B cell (primary cell): Measurements from ENCODE around the gene TRAFD1. TPM values are rescaled to one million over a fixed set of nuclear protein-coding genes. Genes with fewer than 3 reads are reported as not detected.

Experiments
- ATAC-seq: fragments of 200-7000 bp; cut with Tn5 transposase; one replicate; pipeline ENCODE4 v1.10.0; 2021; ENCODE audit warnings: low read depth, mild to moderate bottlenecking, moderate number of reproducible peaks, moderate library complexity
- CTCF ChIA-PET: fragments of 350-600 bp; sonication (Branson Sonifier 250); formaldehyde crosslinking; loops from one replicate; lab custom pipeline; 2021; ENCODE audit warnings: antibody characterized with exemption, inconsistent platforms; lab: Charles Lee
- POLR2A ChIA-PET: fragments of 350-600 bp; sonication (Branson Sonifier 250); formaldehyde crosslinking; loops from one replicate; lab custom pipeline; 2021; ENCODE audit warnings: antibody characterized with exemption; lab: Charles Lee
- DNase-seq: peaks from one replicate; pipeline ENCODE4 v3.0.0; 2013
- H2AFZ ChIP-seq: 2 replicates; pipeline ENCODE4 v1.6.1; 2012; ENCODE audit warnings: mild to moderate bottlenecking, low read depth, low read length; ENCODE audit not compliant: insufficient read depth, poor library complexity, severe bottlenecking
- H3K27ac ChIP-seq, 2 donors: 1 replicate in 1 of 2; 2 replicates in 1 of 2; pipeline ENCODE4 v1.5.1; 2012 to 2013; ENCODE audit warnings: low read length in 2 of 2, mild to moderate bottlenecking in 2 of 2, moderate library complexity in 1 of 2
- H3K27me3 ChIP-seq, 4 experiments: fragments of 200-600 bp in 1 of 4; sonication (generic) in 1 of 4; replicated peaks in 1 of 4; 1 replicate in 2 of 4; 2 replicates in 2 of 4; pipeline versions ENCODE4 v1.6.1 to v1.7.0; 2013 to 2016; ENCODE audit warnings: low read length in 3 of 4, mild to moderate bottlenecking in 2 of 4, mixed read lengths in 1 of 4, moderate library complexity in 1 of 4; ENCODE audit not compliant: insufficient read depth in 4 of 4, control insufficient read depth in 3 of 4; ENCODE audit errors: control extremely low read depth in 1 of 4
- H3K36me3 ChIP-seq, 2 experiments: replicated peaks in 1 of 2; 1 replicate in 1 of 2; 2 replicates in 1 of 2; pipeline versions ENCODE4 v1.6.1 to v1.7.1; 2013; ENCODE audit warnings: low read length in 1 of 2; ENCODE audit not compliant: insufficient read depth in 2 of 2, control insufficient read depth in 1 of 2; ENCODE audit errors: control extremely low read depth in 1 of 2, extremely low read depth in 1 of 2
- H3K4me1 ChIP-seq, 2 donors: fragments of 200-600 bp in 1 of 2; sonication (generic) in 1 of 2; 1 replicate in 1 of 2; 2 replicates in 1 of 2; pipeline versions ENCODE4 v1.5.1 to v1.6.1; 2013 to 2017; ENCODE audit warnings: low read length in 2 of 2; ENCODE audit not compliant: control insufficient read depth in 2 of 2, insufficient read depth in 2 of 2
- H3K4me2 ChIP-seq: replicated peaks from 2 replicates; pipeline ENCODE3; 2012; ENCODE audit warnings: mild to moderate bottlenecking, low read depth, low read length; ENCODE audit not compliant: poor library complexity, severe bottlenecking
- H3K4me3 ChIP-seq, 5 experiments: fragments of 200-600 bp in 1 of 5; sonication (generic) in 1 of 5; 1 replicate in 3 of 5; 2 replicates in 2 of 5; pipeline versions ENCODE4 v1.5.1 to v1.7.0; 2011 to 2016; ENCODE audit warnings: low read length in 4 of 5, mild to moderate bottlenecking in 4 of 5, low read depth in 2 of 5, control low read depth in 1 of 5, moderate library complexity in 1 of 5; ENCODE audit not compliant: insufficient read depth in 1 of 5; ENCODE audit errors: control extremely low read depth in 1 of 5, extremely low read depth in 1 of 5
- H3K79me2 ChIP-seq: fragments of 200-600 bp; sonication (generic); one replicate; pipeline ENCODE4 v1.6.0; 2016; ENCODE audit warnings: low read length; ENCODE audit not compliant: control insufficient read depth, insufficient read depth
- H3K9ac ChIP-seq: fragments of 200-600 bp; sonication (generic); 2 replicates; pipeline ENCODE4 v1.6.1; 2017; ENCODE audit warnings: mild to moderate bottlenecking, low read length, moderate library complexity
- H3K9me3 ChIP-seq, 3 donors: one replicate each; pipeline versions ENCODE4 v1.6.1 to v1.7.1; 2013; ENCODE audit warnings: low read length in 2 of 3; ENCODE audit not compliant: control insufficient read depth in 2 of 3, insufficient read depth in 1 of 3; ENCODE audit errors: control extremely low read depth in 1 of 3
- H4K20me1 ChIP-seq: 2 replicates; pipeline ENCODE4 v1.6.0; 2012; ENCODE audit warnings: mild to moderate bottlenecking, low read length; ENCODE audit not compliant: insufficient read depth, control insufficient read depth, poor library complexity, severe bottlenecking
- H3K27ac Mint-ChIP-seq: one replicate; pipeline ENCODE4 v1.8.0; 2021; ENCODE audit warnings: mixed read lengths
- H3K27me3 Mint-ChIP-seq: one replicate; pipeline ENCODE4 v1.8.0; 2021; ENCODE audit warnings: mixed read lengths
- H3K4me1 Mint-ChIP-seq: one replicate; pipeline ENCODE4 v1.8.0; 2021; ENCODE audit warnings: mixed read lengths
- H3K4me3 Mint-ChIP-seq: one replicate; pipeline ENCODE4 v1.8.0; 2021; ENCODE audit warnings: mixed read lengths
- H3K9me3 Mint-ChIP-seq: one replicate; pipeline ENCODE4 v1.8.0; 2022; ENCODE audit warnings: mixed read lengths; ENCODE audit not compliant: insufficient read depth
- CTCF ChIP-seq: fragments of 200-600 bp; IDR thresholded peaks from one replicate; pipeline ENCODE4 v1.8.0; 2022; ENCODE audit warnings: antibody characterized with exemption, mild to moderate bottlenecking
- EZH2 ChIP-seq: IDR thresholded peaks from 2 replicates; pipeline ENCODE4 v1.6.1; 2012; ENCODE audit warnings: borderline replicate concordance, low read depth, mild to moderate bottlenecking, moderate library complexity, low read length; ENCODE audit not compliant: insufficient read depth, poor library complexity, severe bottlenecking
- WGBS: methylation state at CpG from one replicate; pipeline ENCODE4 v1.1.5; 2013; ENCODE audit warnings: missing lambda C conversion rate; ENCODE audit not compliant: insufficient coverage; 5-methylcytosine and 5-hydroxymethylcytosine counted together
- intact Hi-C: fragments of 100-400 bp; cut with micrococcal nuclease; formaldehyde crosslinking; loops from one replicate; pipeline ENCODE4 v1.10.0; 2022
- polyA plus RNA-seq: library from polyadenylated mRNA; depleted of rRNA; stranded (reverse); fragments of >200 nt; gene quantifications from 2 replicates; pipeline ENCODE4 v1.2.3, GENCODE V29; 2012
- total RNA-seq, 2 donors: library from RNA; stranded (reverse); fragments of 120-200 nt in 1 of 2; gene quantifications; 1 replicate in 1 of 2; 2 replicates in 1 of 2; pipeline versions ENCODE4 v1.2.3 to v1.2.4, GENCODE V29; 2013 to 2022

TRAFD1 gene
- total and polyA plus RNA-seq, 2 donors (not counting 1 experiment from before 2014, with no cell fraction given), result 30.9 to 37.7 TPM

GRCh38 chr12:112153181-112153892, 28.0 kb downstream of the TRAFD1 start:
- Mint-ChIP-seq H3K4me3 (no peak overlapping the region), H3K4me1 (peaks cover 20% of the 10 kb centered on the region), H3K9me3 (no peaks in the 10 kb centered on the region), H3K27ac (peak overlapping the region; percentile 29), H3K27me3 (no peaks in the 10 kb centered on the region)
- H3K9ac ChIP-seq, result no peak overlapping the region
- DNase-seq, result no peak
- ATAC-seq, result no peak
- CTCF ChIA-PET, result no interaction called here
- no peak overlapping the region for H3K4me3 ChIP-seq
- H2AFZ ChIP-seq, result no peak overlapping the region
- peak overlapping the region in 1 of 2 donors; percentile 10 for H3K27ac ChIP-seq
- WGBS, result 92% methylated on average over 10 of the region's 11 CpGs
- H4K20me1 ChIP-seq, result no peaks in the 10 kb centered on the region
- H3K27me3 ChIP-seq, result no peaks in the 10 kb centered on the region
- POLR2A ChIA-PET, result interaction anchor here (0.7 kb wide), 1 partner anchor 11 kb away, joined by 5 read pairs; no protein-coding TSS in a partner anchor
- TF ChIP-seq CTCF (no peak), EZH2 (no peak)
- intact Hi-C loops, result loop anchor here (10.0 kb wide), 1 partner anchor 209 kb away; no protein-coding TSS in a partner anchor
- H3K4me2 ChIP-seq, result no peak overlapping the region
- peaks cover 0 to 12% (median 3%) of the 10 kb centered on the region in 3 donors for H3K9me3 ChIP-seq
- peaks cover 6 to 62% of the 10 kb centered on the region in 2 experiments for H3K36me3 ChIP-seq
- H3K79me2 ChIP-seq, result peaks cover 4% of the 10 kb centered on the region
- H3K4me1 ChIP-seq, result peaks cover 6 to 7% of the 10 kb centered on the region in 2 donors

GRCh38 chr12:112153893-112154219, 28.5 kb downstream of the TRAFD1 start:
- peaks cover 4 to 58% of the 10 kb centered on the region in 2 experiments for H3K36me3 ChIP-seq
- CTCF ChIA-PET, result no interaction called here

More at GRCh38 chr12:112153893-112154219, 28.5 kb downstream of the TRAFD1 start:
- H3K27me3 Mint-ChIP-seq, result no peaks in the 10 kb centered on the region
- no peak for DNase-seq
- Histone ChIP-seq H3K9ac (no peak overlapping the region), H3K79me2 (peaks cover 6% of the 10 kb centered on the region), H3K27ac (peak overlapping the region in 1 of 2 donors; percentile 10), H3K4me1 (peaks cover 11% of the 10 kb centered on the region in 2 donors), H3K4me2 (no peak overlapping the region), H3K9me3 (peaks cover 0 to 17% (median 8%) of the 10 kb centered on the region in 3 donors), H3K4me3 (no peak overlapping the region), H3K27me3 (no peaks in the 10 kb centered on the region), H2AFZ (no peak overlapping the region), H4K20me1 (no peaks in the 10 kb centered on the region)
- POLR2A ChIA-PET, result interaction anchor here (0.7 kb wide), 1 partner anchor 11 kb away, joined by 5 read pairs; no protein-coding TSS in a partner anchor
- no peaks in the 10 kb centered on the region for H3K9me3 Mint-ChIP-seq
- 100% methylated on average over 2 of the region's 8 CpGs for WGBS
- intact Hi-C loops, result loop anchor here (10.0 kb wide), 1 partner anchor 209 kb away; no protein-coding TSS in a partner anchor
- H3K4me3 Mint-ChIP-seq, result no peak overlapping the region
- H3K27ac Mint-ChIP-seq, result peak overlapping the region; percentile 7
- peaks cover 25% of the 10 kb centered on the region for H3K4me1 Mint-ChIP-seq
- no peak for ATAC-seq
- no peak for TF ChIP-seq CTCF
- no peak for TF ChIP-seq EZH2
